Karpas-422 (cell line): ENCODE results near the gene AMD1. TPM values are rescaled to one million over a fixed set of nuclear protein-coding genes. Genes with fewer than 3 reads are reported as not detected.

Experiments
- DNase-seq: peaks from one replicate; pipeline ENCODE4 v3.0.0-alpha.2; 2015
- H2AFZ ChIP-seq: fragments of 200-600 bp; sonication (generic); 2 replicates; pipeline ENCODE4 v1.6.1; 2014; ENCODE audit warnings: antibody characterized with exemption, low read length, mixed read lengths
- H3K27ac ChIP-seq: fragments of 200-600 bp; sonication (generic); 2 replicates; pipeline ENCODE4 v1.5.1; 2014; ENCODE audit warnings: mild to moderate bottlenecking, low read length, moderate library complexity
- H3K27me3 ChIP-seq: fragments of 200-600 bp; sonication (generic); 2 replicates; pipeline ENCODE4 v1.6.1; 2014; ENCODE audit warnings: low read length, mixed read lengths
- H3K36me3 ChIP-seq: fragments of 200-600 bp; sonication (generic); 2 replicates; pipeline ENCODE4 v1.6.1; 2014; ENCODE audit warnings: low read length, mixed read lengths; ENCODE audit not compliant: insufficient read depth
- H3K4me1 ChIP-seq: fragments of 200-600 bp; sonication (generic); 2 replicates; pipeline ENCODE4 v1.6.1; 2014; ENCODE audit warnings: mild to moderate bottlenecking, low read length, mixed read lengths
- H3K4me2 ChIP-seq: fragments of 200-600 bp; sonication (generic); 2 replicates; pipeline ENCODE4 v1.6.1; 2014; ENCODE audit warnings: low read length, low read depth, mild to moderate bottlenecking; ENCODE audit not compliant: poor library complexity, severe bottlenecking
- H3K4me3 ChIP-seq: fragments of 200-600 bp; sonication (generic); 2 replicates; pipeline ENCODE4 v1.5.1; 2014; ENCODE audit warnings: mild to moderate bottlenecking, antibody characterized with exemption, low read length, mixed read lengths
- H3K79me2 ChIP-seq: fragments of 200-600 bp; sonication (generic); 2 replicates; pipeline ENCODE4 v1.6.1; 2014; ENCODE audit warnings: mild to moderate bottlenecking, low read length, mixed read lengths
- H3K9ac ChIP-seq: fragments of 200-600 bp; sonication (generic); 2 replicates; pipeline ENCODE4 v1.6.0; 2014; ENCODE audit warnings: low read length
- H3K9me2 ChIP-seq: fragments of 200-600 bp; sonication (generic), shearing (Covaris generic); replicated peaks from 2 replicates; pipeline ENCODE4 v1.6.0; 2014; ENCODE audit warnings: mild to moderate bottlenecking, low read length, moderate library complexity; ENCODE audit not compliant: insufficient read depth
- H3K9me3 ChIP-seq: fragments of 300-700, 200-600 bp; sonication (generic); 2 replicates; pipeline ENCODE4 v1.6.1; 2014; ENCODE audit warnings: low read length, mixed read lengths
- H4K20me1 ChIP-seq: fragments of 200-600 bp; sonication (generic); 2 replicates; pipeline ENCODE4 v1.6.1; 2014; ENCODE audit warnings: mild to moderate bottlenecking, antibody characterized with exemption, low read length, low read depth; ENCODE audit not compliant: insufficient read depth
- total RNA-seq: library from RNA; depleted of rRNA; stranded (reverse); fragments of >200 nt; shearing (Covaris generic); gene quantifications from 2 replicates; pipeline ENCODE4 v1.2.3, GENCODE V29; 2014; ENCODE audit warnings: low replicate concordance

AMD1 gene
- total RNA-seq, 1 experiment from 2014 or later, result 87.4 TPM

DNA sequence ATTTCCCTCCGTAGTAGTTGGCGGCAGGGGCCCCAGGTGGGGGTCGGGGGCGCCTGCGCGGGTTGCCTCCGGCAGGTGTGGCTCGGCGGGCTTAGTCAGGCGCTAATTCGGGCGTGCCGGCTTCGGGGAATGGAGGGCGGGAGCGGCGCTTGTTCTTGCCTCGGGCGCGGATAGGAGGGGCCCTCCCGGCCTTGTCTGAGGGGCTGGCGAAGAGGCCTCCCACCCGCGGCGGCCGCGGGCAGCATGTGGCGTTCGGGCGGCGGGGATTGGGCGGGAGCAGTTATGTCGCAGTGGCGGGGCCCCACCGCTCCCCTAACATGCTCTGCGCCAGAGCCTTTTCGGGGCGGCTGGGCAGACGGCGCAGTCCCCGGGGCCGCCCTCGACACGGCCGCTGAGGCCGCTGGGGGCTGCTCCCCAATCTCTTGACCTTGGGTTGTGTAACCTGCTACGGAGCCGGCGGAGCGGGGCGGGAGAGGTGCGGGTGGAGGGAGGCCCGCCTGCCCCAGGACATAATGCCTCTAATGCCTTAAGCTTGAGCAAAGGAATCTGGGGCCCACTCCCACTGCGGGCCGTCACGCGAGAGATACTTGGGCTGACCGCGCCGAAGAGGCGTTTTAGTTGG is 1.1 kb downstream of the AMD1 start:
- H4K20me1 ChIP-seq, result peaks cover 53% of the 10 kb centered on the region
- H3K9ac ChIP-seq, result peak overlapping the region; percentile 94
- no peaks in the 10 kb centered on the region for H3K27me3 ChIP-seq
- no peak overlapping the region for H2AFZ ChIP-seq
- peaks cover 54% of the 10 kb centered on the region for H3K4me1 ChIP-seq
- peak overlapping the region; percentile 90 for H3K4me3 ChIP-seq
- H3K9me2 ChIP-seq, result no peaks in the 10 kb centered on the region
- peak overlapping the region; percentile 83 for H3K4me2 ChIP-seq
- peak overlapping the region; percentile 60 for H3K27ac ChIP-seq
- H3K9me3 ChIP-seq, result no peaks in the 10 kb centered on the region
- peak; percentile 74 for DNase-seq
- H3K79me2 ChIP-seq, result peaks cover 61% of the 10 kb centered on the region
- H3K36me3 ChIP-seq, result no peaks in the 10 kb centered on the region

DNA sequence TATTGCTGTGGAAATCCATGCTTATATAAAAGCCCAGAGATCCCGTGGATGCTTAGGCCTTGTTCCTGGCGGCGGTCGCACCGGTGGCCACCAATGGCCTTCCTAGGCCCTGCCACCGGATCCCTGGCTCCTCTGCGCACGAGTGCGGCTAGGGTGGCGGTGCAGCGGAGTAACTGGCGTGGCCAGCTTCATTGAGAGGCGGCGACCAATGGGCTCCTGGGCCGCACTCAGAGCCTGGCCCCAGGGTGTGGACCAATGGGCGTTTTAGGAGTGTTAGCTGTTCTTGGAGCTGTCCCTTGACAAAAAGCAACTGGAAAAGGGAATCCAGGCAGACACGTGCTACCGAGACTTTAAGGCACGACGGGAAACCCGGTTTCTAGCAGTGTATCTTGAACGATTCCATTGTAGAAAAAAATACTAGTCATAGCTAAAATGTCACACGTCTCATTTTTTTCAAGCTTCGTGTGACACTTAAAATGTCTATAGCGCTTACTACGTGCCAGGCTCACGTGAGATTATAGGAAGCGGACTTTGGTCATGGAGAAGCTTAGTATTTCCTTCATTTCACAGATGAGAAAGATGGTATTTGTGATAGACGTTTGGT is 1.7 kb downstream of the AMD1 start:
- peak overlapping the region; percentile 60 for H3K27ac ChIP-seq
- no peaks in the 10 kb centered on the region for H3K27me3 ChIP-seq
- peak; percentile 81 for DNase-seq
- peak overlapping the region; percentile 94 for H3K9ac ChIP-seq
- H3K4me3 ChIP-seq, result peak overlapping the region; percentile 90
- no peaks in the 10 kb centered on the region for H3K9me2 ChIP-seq
- H2AFZ ChIP-seq, result no peak overlapping the region
- H3K4me2 ChIP-seq, result peak overlapping the region; percentile 83
- no peaks in the 10 kb centered on the region for H3K9me3 ChIP-seq
- H3K36me3 ChIP-seq, result no peaks in the 10 kb centered on the region
- peaks cover 60% of the 10 kb centered on the region for H4K20me1 ChIP-seq
- peaks cover 67% of the 10 kb centered on the region for H3K79me2 ChIP-seq
- peaks cover 60% of the 10 kb centered on the region for H3K4me1 ChIP-seq

DNA sequence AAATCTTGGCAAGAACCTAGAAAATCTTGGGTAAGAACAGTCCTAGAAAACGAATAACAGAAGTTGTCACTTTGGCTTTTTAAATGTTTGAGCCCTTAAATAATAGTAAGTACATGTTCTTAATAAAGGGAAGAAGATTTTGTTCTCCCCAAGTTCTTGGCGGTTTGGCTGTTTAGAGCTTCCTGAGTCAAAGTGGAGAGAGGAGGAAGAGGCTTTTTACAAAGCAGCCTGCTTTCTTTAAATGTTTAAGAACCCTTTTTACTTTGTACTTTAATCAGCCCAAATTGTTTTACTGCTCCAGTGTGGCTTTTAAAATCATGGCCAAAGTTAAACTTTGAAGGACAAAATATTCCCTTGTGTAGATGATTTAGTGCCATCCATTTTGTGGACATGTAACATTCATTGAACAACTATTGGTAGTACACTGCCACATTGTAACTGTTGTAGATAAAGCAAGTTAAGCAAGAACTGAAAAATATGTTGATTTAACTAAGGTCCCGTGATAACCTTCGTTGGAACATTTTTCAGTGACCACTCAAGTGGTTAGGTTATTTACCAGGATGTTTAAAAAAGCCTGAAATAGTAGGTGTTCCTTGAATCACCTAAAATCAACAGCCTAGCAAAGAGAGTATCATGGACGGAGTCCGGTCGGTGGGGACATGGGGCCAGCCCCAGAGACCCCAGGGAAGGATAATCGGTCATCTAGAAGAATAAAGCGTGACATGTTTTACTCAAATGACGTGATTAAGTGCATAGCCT is 2.4 kb downstream of the AMD1 start:
- H3K4me1 ChIP-seq, result peaks cover 67% of the 10 kb centered on the region
- peaks cover 65% of the 10 kb centered on the region for H4K20me1 ChIP-seq
- no peaks in the 10 kb centered on the region for H3K9me2 ChIP-seq
- H2AFZ ChIP-seq, result no peak overlapping the region
- peak overlapping the region; percentile 83 for H3K4me2 ChIP-seq
- H3K27me3 ChIP-seq, result no peaks in the 10 kb centered on the region
- no peaks in the 10 kb centered on the region for H3K9me3 ChIP-seq
- peak overlapping the region; percentile 90 for H3K4me3 ChIP-seq
- 0 out of 2 replicates have a peak overlapping the region, but pooled peaks have one; percentile 15 for H3K27ac ChIP-seq
- peak overlapping the region; percentile 94 for H3K9ac ChIP-seq
- peaks cover 74% of the 10 kb centered on the region for H3K79me2 ChIP-seq
- H3K36me3 ChIP-seq, result no peaks in the 10 kb centered on the region
- DNase-seq, result no peak

DNA sequence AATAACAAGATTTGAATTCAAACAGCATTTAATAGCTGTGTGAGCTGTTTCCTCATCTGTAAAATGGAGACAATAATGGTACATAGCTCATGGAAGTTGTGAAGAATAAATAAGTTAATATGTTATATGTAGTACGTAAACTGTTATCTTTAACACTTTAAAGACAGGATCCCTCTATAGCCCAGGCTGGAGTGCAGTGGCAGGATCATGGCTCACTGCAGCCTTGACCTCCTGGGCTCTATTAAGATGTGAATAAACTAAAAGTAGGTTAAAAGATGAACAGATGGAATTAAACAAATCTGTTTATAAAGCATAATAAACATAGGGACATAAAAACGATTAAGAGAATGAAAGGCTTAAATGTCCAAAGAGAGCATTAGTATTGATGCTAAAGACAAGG is 3.0 kb downstream of the AMD1 start:
- no peak overlapping the region for H3K27ac ChIP-seq
- H3K9me3 ChIP-seq, result no peaks in the 10 kb centered on the region
- peaks cover 73% of the 10 kb centered on the region for H3K4me1 ChIP-seq
- H2AFZ ChIP-seq, result no peak overlapping the region
- peak overlapping the region; percentile 90 for H3K4me3 ChIP-seq
- H3K9me2 ChIP-seq, result no peaks in the 10 kb centered on the region
- no peak for DNase-seq
- peak overlapping the region; percentile 83 for H3K4me2 ChIP-seq
- no peaks in the 10 kb centered on the region for H3K36me3 ChIP-seq
- H3K27me3 ChIP-seq, result no peaks in the 10 kb centered on the region
- peaks cover 80% of the 10 kb centered on the region for H3K79me2 ChIP-seq
- H4K20me1 ChIP-seq, result peaks cover 71% of the 10 kb centered on the region
- H3K9ac ChIP-seq, result peak overlapping the region; percentile 94

DNA sequence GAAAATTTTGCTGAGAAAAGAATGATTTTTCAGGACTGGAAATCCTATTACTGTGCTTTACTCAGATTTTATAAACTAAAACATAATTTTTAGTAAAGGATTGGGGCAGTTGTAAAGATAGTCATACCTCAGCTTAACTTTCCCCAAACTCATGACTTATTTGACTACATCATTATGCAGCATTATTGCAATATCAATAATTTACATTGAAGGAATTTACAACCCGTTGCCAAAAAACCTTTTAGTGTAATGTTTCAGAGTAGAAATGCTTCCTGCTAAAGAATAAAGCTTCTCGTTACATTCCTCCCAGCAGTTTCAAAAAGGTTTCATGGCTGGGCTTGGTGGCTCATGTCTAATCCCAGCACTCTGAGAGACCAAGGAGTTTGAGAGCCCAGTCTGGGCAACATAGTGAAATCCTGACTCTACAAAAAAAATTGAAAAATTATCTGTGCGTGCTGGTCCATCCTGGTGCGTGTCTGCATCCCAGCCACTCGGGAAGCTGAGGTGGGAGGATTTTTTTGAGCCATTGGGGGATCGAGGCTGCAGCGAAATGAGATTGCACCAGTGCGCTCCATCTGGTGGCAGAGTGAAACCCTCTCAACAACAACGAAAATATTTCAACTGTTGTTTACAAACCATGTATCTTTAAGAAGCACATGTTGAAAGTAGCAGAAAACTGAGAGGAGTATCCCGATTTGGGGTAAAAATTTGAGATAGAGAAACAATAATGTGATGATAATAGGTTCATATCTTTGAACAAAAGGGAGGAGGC is 4.4 kb downstream of the AMD1 start:
- Histone ChIP-seq H2AFZ (no peak overlapping the region), H3K27me3 (no peaks in the 10 kb centered on the region), H3K27ac (peak overlapping the region; percentile 19; the same call in 1 of the 2 replicates), H3K9ac (peak overlapping the region; percentile 94; the same call in 1 of the 2 replicates), H3K79me2 (peaks cover 94% of the 10 kb centered on the region), H3K9me2 (no peaks in the 10 kb centered on the region), H3K36me3 (no peaks in the 10 kb centered on the region), H4K20me1 (peaks cover 84% of the 10 kb centered on the region), H3K4me1 (peaks cover 73% of the 10 kb centered on the region), H3K4me2 (peak overlapping the region; percentile 83), H3K9me3 (no peaks in the 10 kb centered on the region), H3K4me3 (peak overlapping the region; percentile 90)
- DNase-seq, result no peak

DNA sequence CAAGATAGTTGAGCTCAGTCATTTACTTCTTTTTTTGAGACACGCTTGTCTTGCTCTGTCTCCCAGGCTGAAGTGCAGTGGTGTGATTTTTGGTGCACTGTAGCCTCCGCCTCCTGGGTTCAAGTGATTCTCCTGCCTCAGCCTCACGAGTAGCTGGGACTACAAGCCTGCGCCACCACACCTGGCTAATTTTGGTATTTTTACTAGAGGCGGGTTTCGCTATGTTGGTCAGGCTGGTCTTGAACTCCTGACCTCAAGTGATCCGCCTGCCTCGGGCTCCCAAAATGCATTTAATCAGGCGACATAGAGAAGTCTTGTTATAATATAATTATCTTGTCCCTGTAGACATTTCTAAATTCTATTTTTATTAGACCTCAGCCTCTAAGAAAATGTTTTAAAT is 6.1 kb downstream of the AMD1 start:
- H3K4me3 ChIP-seq, result no peak overlapping the region
- H3K27ac ChIP-seq, result no peak overlapping the region
- H2AFZ ChIP-seq, result no peak overlapping the region
- no peak for DNase-seq
- no peaks in the 10 kb centered on the region for H3K27me3 ChIP-seq
- H4K20me1 ChIP-seq, result peaks cover 97% of the 10 kb centered on the region
- no peak overlapping the region for H3K9ac ChIP-seq
- no peaks in the 10 kb centered on the region for H3K9me2 ChIP-seq
- H3K4me1 ChIP-seq, result peaks cover 73% of the 10 kb centered on the region
- peaks cover 100% of the 10 kb centered on the region for H3K79me2 ChIP-seq
- H3K4me2 ChIP-seq, result peak overlapping the region; percentile 83
- no peaks in the 10 kb centered on the region for H3K9me3 ChIP-seq
- H3K36me3 ChIP-seq, result no peaks in the 10 kb centered on the region

DNA sequence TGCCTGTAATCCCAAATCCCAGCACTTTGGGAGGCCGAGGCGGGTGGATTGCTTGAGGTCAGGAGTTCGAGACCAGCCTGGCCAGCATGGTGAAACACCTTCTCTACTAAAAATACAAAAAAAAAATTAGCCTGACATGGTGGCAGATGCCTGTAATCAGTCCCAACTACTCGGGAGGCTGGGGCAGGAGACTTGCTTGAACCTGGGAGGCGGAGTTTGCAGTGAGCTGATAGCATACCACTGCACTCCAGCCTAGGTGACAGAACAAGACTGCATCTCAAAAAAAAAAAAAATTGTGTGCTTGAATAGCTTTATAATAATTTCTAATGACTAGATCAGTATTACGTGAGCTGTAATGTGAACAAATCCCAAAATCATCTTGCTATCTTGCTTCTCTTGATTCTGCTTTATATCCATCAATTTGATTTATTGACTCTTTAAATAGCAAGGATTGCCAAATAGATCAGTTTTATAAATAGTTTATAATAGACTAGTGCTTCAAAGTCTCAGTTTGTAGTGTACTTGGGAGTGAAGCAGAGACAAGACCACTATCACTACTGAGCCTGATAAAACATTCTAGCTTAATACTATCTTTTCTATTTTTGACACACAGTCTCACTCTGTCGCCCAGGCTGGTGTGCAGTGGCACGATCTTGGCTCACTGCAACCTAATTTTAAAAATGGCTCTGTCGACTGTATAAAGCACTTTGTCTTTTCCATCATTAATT is 7.1 kb downstream of the AMD1 start:
- Histone ChIP-seq H3K4me2 (peak overlapping the region; percentile 83), H3K36me3 (no peaks in the 10 kb centered on the region), H3K79me2 (peaks cover 100% of the 10 kb centered on the region), H3K27me3 (no peaks in the 10 kb centered on the region), H2AFZ (no peak overlapping the region), H3K4me3 (no peak overlapping the region), H4K20me1 (peaks cover 96% of the 10 kb centered on the region), H3K27ac (no peak overlapping the region), H3K9me2 (no peaks in the 10 kb centered on the region), H3K4me1 (peaks cover 69% of the 10 kb centered on the region), H3K9ac (no peak overlapping the region), H3K9me3 (no peaks in the 10 kb centered on the region)
- no peak for DNase-seq
